MM.1S (cell line): Measurements from ENCODE around the gene RLN3.

ENCODE experiments used
- DNase-seq: peaks from one replicate; pipeline ENCODE4 v3.0.0-alpha.2; 2015
- H2AFZ ChIP-seq: fragments of 300-600 bp; sonication (generic); 2 replicates; pipeline ENCODE4 v1.6.0; 2016; ENCODE audit warnings: antibody characterized with exemption, low read length
- H3F3A ChIP-seq: fragments of 300-600 bp; sonication (generic); 2 replicates; pipeline ENCODE4 v1.6.1; 2016; ENCODE audit warnings: mild to moderate bottlenecking, antibody characterized with exemption, low read length, moderate library complexity, mixed read lengths; ENCODE audit not compliant: insufficient read depth
- H3K27ac ChIP-seq: fragments of 300-600 bp; sonication (generic); 2 replicates; pipeline ENCODE4 v1.5.1; 2016; ENCODE audit warnings: mild to moderate bottlenecking, low read length
- H3K27me3 ChIP-seq: fragments of 300-600 bp; sonication (generic); replicated peaks from 2 replicates; pipeline ENCODE4 v1.6.0; 2016; ENCODE audit warnings: low read length; ENCODE audit not compliant: insufficient read depth
- H3K36me3 ChIP-seq: fragments of 300-600 bp; sonication (generic); replicated peaks from 2 replicates; pipeline ENCODE4 v1.6.1; 2016; ENCODE audit warnings: mild to moderate bottlenecking, low read length, mixed read lengths; ENCODE audit not compliant: insufficient read depth
- H3K4me1 ChIP-seq: fragments of 300-600 bp; sonication (generic); 2 replicates; pipeline ENCODE4 v1.6.1; 2016; ENCODE audit warnings: low read length, mixed read lengths
- H3K4me2 ChIP-seq: fragments of 300-600 bp; sonication (generic); 2 replicates; pipeline ENCODE4 v1.6.0; 2016; ENCODE audit warnings: low read depth, low read length
- H3K4me3 ChIP-seq: fragments of 300-600 bp; sonication (generic); 2 replicates; pipeline ENCODE4 v1.5.1; 2016; ENCODE audit warnings: low read length, mixed read lengths
- H3K79me2 ChIP-seq: fragments of 300-600 bp; sonication (generic); 2 replicates; pipeline ENCODE4 v1.6.1; 2016; ENCODE audit warnings: mixed run types, low read length, mixed read lengths
- H3K9ac ChIP-seq: fragments of 300-600 bp; sonication (generic); 2 replicates; pipeline ENCODE4 v1.6.1; 2016; ENCODE audit warnings: low read length, mixed read lengths
- H3K9me2 ChIP-seq: fragments of 300-600 bp; sonication (generic); replicated peaks from 2 replicates; pipeline ENCODE4 v1.6.1; 2016; ENCODE audit warnings: mild to moderate bottlenecking, low read length, mixed read lengths; ENCODE audit not compliant: insufficient read depth
- H3K9me3 ChIP-seq: fragments of 300-600 bp; sonication (generic); replicated peaks from 2 replicates; pipeline ENCODE4 v1.6.1; 2016; ENCODE audit warnings: mild to moderate bottlenecking, low read length, mixed read lengths; ENCODE audit not compliant: insufficient read depth
- H4K20me1 ChIP-seq: fragments of 300-600 bp; sonication (generic); 2 replicates; pipeline ENCODE4 v1.6.1; 2016; ENCODE audit warnings: mild to moderate bottlenecking, low read length, moderate library complexity, mixed read lengths; ENCODE audit not compliant: insufficient read depth
- EZH2 ChIP-seq: fragments of 300-600 bp; sonication (generic); optimal IDR thresholded peaks from 2 replicates; pipeline ENCODE3; 2017; ENCODE audit warnings: low read depth, mild to moderate bottlenecking, antibody characterized with exemption, low read length, mixed read lengths
- EZH2phosphoT487 ChIP-seq: fragments of 300-600 bp; sonication (generic); IDR thresholded peaks from 2 replicates; pipeline ENCODE4 v1.6.1; 2018; ENCODE audit warnings: antibody characterized with exemption, low read length
- TF ChIP-seq, protein P1 (sequence below): fragments of 300-600 bp; sonication (generic); IDR thresholded peaks from 2 replicates; pipeline ENCODE4 v1.5.1; 2016; ENCODE audit warnings: antibody characterized with exemption, low read length, mixed read lengths

The RLN3 gene

DNA sequence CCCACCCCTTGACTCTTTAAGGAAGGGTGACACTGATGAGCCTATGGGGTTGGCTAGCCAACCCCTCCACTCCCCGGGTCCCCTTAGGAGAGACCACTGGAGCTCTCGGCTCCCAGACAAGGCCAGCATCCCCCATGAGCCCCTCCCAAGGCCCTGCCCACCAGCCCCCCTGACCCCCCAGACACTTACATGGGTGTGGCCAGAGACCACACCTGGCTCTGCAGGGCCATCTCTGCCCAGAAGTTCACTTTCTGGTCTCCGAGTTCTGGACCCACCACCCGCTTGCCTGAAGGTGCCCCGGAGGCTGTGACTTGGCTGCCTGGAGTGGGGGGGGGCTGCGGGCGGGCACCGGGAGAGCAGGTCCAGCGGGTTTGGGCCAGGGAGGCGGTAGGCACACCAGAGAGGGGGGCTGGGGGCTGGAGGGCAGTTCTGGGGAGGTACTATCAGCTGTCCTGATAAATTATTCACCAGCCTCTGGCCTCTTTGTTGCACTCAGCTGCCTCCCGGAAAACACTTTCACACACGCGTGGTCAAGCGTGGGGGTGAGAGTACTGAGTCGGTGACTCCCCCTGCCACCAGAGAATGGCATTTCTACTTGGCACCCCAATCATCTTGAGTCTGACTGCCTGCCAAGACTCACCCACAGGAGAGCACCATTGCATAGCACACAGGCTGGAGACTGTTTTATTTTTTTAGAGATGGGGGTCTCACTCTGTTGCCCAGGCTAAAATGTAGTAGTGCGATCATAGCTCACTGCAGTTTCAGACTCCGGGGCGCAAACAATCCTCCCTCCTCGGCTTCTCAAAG lies 34.0 kb downstream of the RLN3 start, which contains the start of gene PALM3:
TSS of gene PALM3 (minus strand) at position 326 of the 807 bp plus-strand sequence. CDS start at position 230, 96 bp downstream.
- DNase-seq, result no peak
- H3K36me3 ChIP-seq, result no peaks in the 10 kb centered on the region
- H3F3A ChIP-seq, result no peaks in the 10 kb centered on the region
- H3K27me3 ChIP-seq, result peaks cover 63% of the 10 kb centered on the region
- H3K9ac ChIP-seq, result no peak within 1 kb of the TSS
- H3K27ac ChIP-seq, result no peak within 1 kb of the TSS
- H3K9me2 ChIP-seq, result no peaks in the 10 kb centered on the region
- TF ChIP-seq, protein P1, sequence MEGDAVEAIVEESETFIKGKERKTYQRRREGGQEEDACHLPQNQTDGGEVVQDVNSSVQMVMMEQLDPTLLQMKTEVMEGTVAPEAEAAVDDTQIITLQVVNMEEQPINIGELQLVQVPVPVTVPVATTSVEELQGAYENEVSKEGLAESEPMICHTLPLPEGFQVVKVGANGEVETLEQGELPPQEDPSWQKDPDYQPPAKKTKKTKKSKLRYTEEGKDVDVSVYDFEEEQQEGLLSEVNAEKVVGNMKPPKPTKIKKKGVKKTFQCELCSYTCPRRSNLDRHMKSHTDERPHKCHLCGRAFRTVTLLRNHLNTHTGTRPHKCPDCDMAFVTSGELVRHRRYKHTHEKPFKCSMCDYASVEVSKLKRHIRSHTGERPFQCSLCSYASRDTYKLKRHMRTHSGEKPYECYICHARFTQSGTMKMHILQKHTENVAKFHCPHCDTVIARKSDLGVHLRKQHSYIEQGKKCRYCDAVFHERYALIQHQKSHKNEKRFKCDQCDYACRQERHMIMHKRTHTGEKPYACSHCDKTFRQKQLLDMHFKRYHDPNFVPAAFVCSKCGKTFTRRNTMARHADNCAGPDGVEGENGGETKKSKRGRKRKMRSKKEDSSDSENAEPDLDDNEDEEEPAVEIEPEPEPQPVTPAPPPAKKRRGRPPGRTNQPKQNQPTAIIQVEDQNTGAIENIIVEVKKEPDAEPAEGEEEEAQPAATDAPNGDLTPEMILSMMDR, result no peak
- no peak for TF ChIP-seq EZH2phosphoT487
- no peak for TF ChIP-seq EZH2
- H3K4me1 ChIP-seq, result no peaks in the 10 kb centered on the region; the same call in 1 of the 2 replicates
- H3K9me3 ChIP-seq, result no peaks in the 10 kb centered on the region
- no peaks in the 10 kb centered on the region for H3K79me2 ChIP-seq
- H2AFZ ChIP-seq, result no peak within 1 kb of the TSS
- no peak within 1 kb of the TSS for H3K4me3 ChIP-seq
- no peak within 1 kb of the TSS for H3K4me2 ChIP-seq
- H4K20me1 ChIP-seq, result no peaks in the 10 kb centered on the region

DNA sequence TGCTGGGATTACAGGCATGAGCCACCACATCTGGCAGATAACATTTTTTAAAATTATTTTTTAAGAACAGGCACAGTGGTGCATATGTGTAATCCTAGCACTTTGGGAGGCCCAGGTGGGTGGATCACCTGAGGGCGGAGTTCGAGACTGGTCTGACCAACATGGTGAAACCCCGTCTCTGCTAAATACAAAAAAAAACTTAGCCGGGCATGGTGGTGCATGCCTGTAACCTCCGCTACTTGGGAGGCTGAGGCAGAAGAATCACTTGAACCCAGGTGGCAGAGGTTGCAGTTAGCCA lies 34.6 kb downstream of the RLN3 start:
- no peaks in the 10 kb centered on the region for H4K20me1 ChIP-seq
- H3K4me1 ChIP-seq, result no peaks in the 10 kb centered on the region; the same call in 1 of the 2 replicates
- no peak for TF ChIP-seq EZH2phosphoT487
- TF ChIP-seq EZH2, result no peak
- TF ChIP-seq, protein P1, result no peak
- DNase-seq, result no peak
- H3K9me3 ChIP-seq, result no peaks in the 10 kb centered on the region
- no peak overlapping the region for H3K27ac ChIP-seq
- no peaks in the 10 kb centered on the region for H3K9me2 ChIP-seq
- H3F3A ChIP-seq, result no peaks in the 10 kb centered on the region
- H3K36me3 ChIP-seq, result no peaks in the 10 kb centered on the region
- H3K79me2 ChIP-seq, result no peaks in the 10 kb centered on the region
- no peak overlapping the region for H2AFZ ChIP-seq
- no peak overlapping the region for H3K4me3 ChIP-seq
- H3K27me3 ChIP-seq, result peaks cover 63% of the 10 kb centered on the region
- H3K4me2 ChIP-seq, result no peak overlapping the region
- no peak overlapping the region for H3K9ac ChIP-seq

DNA sequence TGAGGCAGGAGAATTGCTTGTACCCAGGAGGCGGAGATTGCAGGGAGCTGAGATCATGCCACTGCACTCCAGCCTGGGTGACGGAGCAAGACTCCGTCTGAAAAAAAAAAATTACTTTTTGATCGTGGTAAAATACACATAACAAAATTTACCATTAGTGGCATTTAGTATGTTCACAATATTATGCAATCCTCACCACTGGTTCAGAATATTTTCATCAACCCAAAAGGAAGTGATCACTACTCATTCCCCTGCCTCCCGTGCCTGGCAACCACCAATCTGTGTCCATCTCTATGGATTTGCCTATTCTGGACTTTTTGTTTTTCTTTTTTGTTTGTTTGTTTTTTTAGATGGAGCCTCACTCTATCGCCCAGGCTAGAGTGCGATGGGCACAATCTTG lies 35.2 kb downstream of the RLN3 start:
- Histone ChIP-seq H2AFZ (no peak overlapping the region), H4K20me1 (no peaks in the 10 kb centered on the region), H3K4me1 (no peaks in the 10 kb centered on the region; the same call in 1 of the 2 replicates), H3K4me2 (no peak overlapping the region), H3K4me3 (no peak overlapping the region), H3K27ac (no peak overlapping the region), H3K27me3 (peaks cover 58% of the 10 kb centered on the region), H3K79me2 (no peaks in the 10 kb centered on the region), H3K9ac (no peak overlapping the region), H3K9me2 (no peaks in the 10 kb centered on the region), H3F3A (no peaks in the 10 kb centered on the region), H3K9me3 (no peaks in the 10 kb centered on the region), H3K36me3 (no peaks in the 10 kb centered on the region)
- TF ChIP-seq EZH2 (no peak), EZH2phosphoT487 (no peak)
- TF ChIP-seq, protein P1, result no peak
- no peak for DNase-seq
